Tibial nerve (tissue), 4 donors: ENCODE measurements around the gene EPPIN. TPM values are rescaled to one million over a fixed set of nuclear protein-coding genes. Genes with fewer than 3 reads are reported as not detected.

Experiments
- DNase-seq, 2 donors: peaks; one replicate each; pipeline ENCODE4 v3.0.0-alpha.2; 2019; ENCODE audit warnings: low spot score in 2 of 2
- H3K27ac ChIP-seq, 4 donors: fragments of 200-600 bp; sonication (generic) in 3 of 4; one replicate each; pipeline ENCODE4 v1.5.1; 2017 to 2019; ENCODE audit warnings: mild to moderate bottlenecking in 1 of 4
- H3K27me3 ChIP-seq, 2 donors: fragments of 200-600 bp; sonication (generic) in 1 of 2; one replicate each; pipeline versions ENCODE4 v1.5.1 to v1.6.0; 2017 to 2019
- H3K36me3 ChIP-seq, 3 donors: fragments of 200-600 bp; sonication (generic); one replicate each; pipeline ENCODE4 v1.5.1; 2018 to 2019
- H3K4me1 ChIP-seq, 4 donors: fragments of 200-600 bp; sonication (generic) in 3 of 4; one replicate each; pipeline ENCODE4 v1.5.1; 2017 to 2019
- H3K4me3 ChIP-seq, 4 donors: fragments of 200-600 bp; sonication (generic) in 3 of 4; one replicate each; pipeline ENCODE4 v1.5.1; 2017 to 2019; ENCODE audit warnings: mild to moderate bottlenecking in 1 of 4, moderate library complexity in 1 of 4
- H3K9me3 ChIP-seq, 4 donors: fragments of 200-600 bp; sonication (generic) in 3 of 4; one replicate each; pipeline ENCODE4 v1.5.1; 2017 to 2019
- CTCF ChIP-seq, 5 experiments: fragments of 200-600 bp in 3 of 5; fragments of 450-650 bp in 2 of 5; sonication (generic) in 3 of 5; IDR thresholded peaks; one replicate each; pipeline ENCODE4 v1.5.1; 2016 to 2019; ENCODE audit warnings: antibody characterized with exemption in 5 of 5, mild to moderate bottlenecking in 3 of 5, moderate library complexity in 2 of 5
- EP300 ChIP-seq, 2 donors: sonication (generic); formaldehyde crosslinking; IDR thresholded peaks; one replicate each; pipeline ENCODE4 v1.6.1; 2017; ENCODE audit warnings: antibody characterized with exemption in 2 of 2, mild to moderate bottlenecking in 1 of 2
- POLR2A ChIP-seq, 2 donors: fragments of 450-650 bp; IDR thresholded peaks; one replicate each; pipeline ENCODE4 v1.6.1; 2017; ENCODE audit warnings: antibody characterized with exemption in 2 of 2, mild to moderate bottlenecking in 2 of 2, moderate library complexity in 2 of 2
- WGBS, 2 donors: methylation state at CpG; one replicate each; pipeline ENCODE4 v1.1.5; 2018; 5-methylcytosine and 5-hydroxymethylcytosine counted together
- total RNA-seq, 4 donors: library from RNA; depleted of rRNA; stranded (reverse); fragments of >200 nt; gene quantifications; one replicate each; pipeline ENCODE4 v1.1.0, GENCODE V29; 2016

Gene EPPIN
- total RNA-seq: not detected

GRCh38 chr20:45547206-45547770 is at the start of gene EPPIN:
Gene EPPIN, minus strand, starts transcription at chr20:45547401. Its CDS starts 44 bp downstream, at chr20:45547357.
- Histone ChIP-seq H3K36me3 (no peaks in the 10 kb centered on the region), H3K4me3 (no peak within 1 kb of the TSS), H3K27ac (no peak within 1 kb of the TSS), H3K27me3 (no peaks in the 10 kb centered on the region), H3K9me3 (no peaks in the 10 kb centered on the region), H3K4me1 (no peaks in the 10 kb centered on the region)
- 81 to 82% methylated on average over 6 of the region's 6 CpGs for WGBS, 2 donors
- no peak for TF ChIP-seq POLR2A (IDR thresholded peaks at IDR 0.05)
- TF ChIP-seq CTCF (IDR thresholded peaks at IDR 0.05): no peak
- no peak for TF ChIP-seq EP300 (IDR thresholded peaks at IDR 0.05)
- no peak for DNase-seq

- no peak for TF ChIP-seq EP300 (IDR thresholded peaks at IDR 0.05)
- no peak for TF ChIP-seq POLR2A (IDR thresholded peaks at IDR 0.05)
- no peak for TF ChIP-seq CTCF (IDR thresholded peaks at IDR 0.05)
- H3K9me3 ChIP-seq: peaks cover 0 to 3% (median 0%) of the 10 kb centered on the region in 4 donors
- no peak overlapping the region for H3K4me3 ChIP-seq
- no peak overlapping the region for H3K27ac ChIP-seq
- no peaks in the 10 kb centered on the region for H3K36me3 ChIP-seq
- no peak for DNase-seq
- no peaks in the 10 kb centered on the region for H3K4me1 ChIP-seq
- H3K27me3 ChIP-seq: no peaks in the 10 kb centered on the region
- WGBS, 2 donors: 27 to 63% methylated on average over 1 of the region's 1 CpG
These were observed 48.0 kb upstream of the EPPIN start for GRCh38 chr20:45595235-45595634.

- Histone ChIP-seq H3K4me1 (no peaks in the 10 kb centered on the region), H3K36me3 (no peaks in the 10 kb centered on the region), H3K4me3 (no peak overlapping the region), H3K27me3 (no peaks in the 10 kb centered on the region), H3K9me3 (peaks cover 0 to 3% (median 0%) of the 10 kb centered on the region in 4 donors), H3K27ac (no peak overlapping the region)
- 36 to 89% methylated on average over 1 of the region's 1 CpG for WGBS, 2 donors
- no peak for TF ChIP-seq CTCF (IDR thresholded peaks at IDR 0.05)
- TF ChIP-seq EP300 (IDR thresholded peaks at IDR 0.05): no peak
- TF ChIP-seq POLR2A (IDR thresholded peaks at IDR 0.05): no peak
- DNase-seq: no peak
These were observed 46.3 kb upstream of the EPPIN start for GRCh38 chr20:45593498-45593897.

GRCh38 chr20:45592574-45593189 is 45.5 kb upstream of the EPPIN start:
- peak in 3 of 5 experiments; percentile 22 to 43 (median 27) for TF ChIP-seq CTCF (IDR thresholded peaks at IDR 0.05)
- no peak for TF ChIP-seq POLR2A (IDR thresholded peaks at IDR 0.05)

GRCh38 chr20:45589725-45590124 is 42.5 kb upstream of the EPPIN start:
- Histone ChIP-seq H3K36me3 (no peaks in the 10 kb centered on the region), H3K27ac (no peak overlapping the region), H3K27me3 (no peaks in the 10 kb centered on the region), H3K4me1 (no peaks in the 10 kb centered on the region), H3K4me3 (no peak overlapping the region), H3K9me3 (peaks cover 0 to 3% (median 0%) of the 10 kb centered on the region in 4 donors)
- DNase-seq: no peak
- no peak for TF ChIP-seq POLR2A (IDR thresholded peaks at IDR 0.05)
- no peak for TF ChIP-seq CTCF (IDR thresholded peaks at IDR 0.05)
- no peak for TF ChIP-seq EP300 (IDR thresholded peaks at IDR 0.05)
- 30 to 35% methylated on average over 1 of the region's 1 CpG for WGBS, 2 donors

More at GRCh38 chr20:45592574-45593189, 45.5 kb upstream of the EPPIN start:
- Histone ChIP-seq H3K36me3 (no peaks in the 10 kb centered on the region), H3K4me1 (no peaks in the 10 kb centered on the region), H3K27me3 (no peaks in the 10 kb centered on the region), H3K4me3 (no peak overlapping the region), H3K27ac (no peak overlapping the region), H3K9me3 (peaks cover 0 to 3% (median 0%) of the 10 kb centered on the region in 4 donors)
- 57 to 66% methylated on average over 5 of the region's 5 CpGs for WGBS, 2 donors
- no peak for DNase-seq
